Measurements from ENCODE around the gene RPLP2.

GRCh38 chr11:761526-762108 lies 48.1 kb upstream of the RPLP2 start:
- TF ChIP-seq EZH2phosphoT487 (IDR thresholded peaks at IDR 0.05; ENCODE audit: borderline replicate concordance, low read length) (no peak), CTCF (IDR thresholded peaks at IDR 0.05; ENCODE audit: low read depth, low read length, poor library complexity, severe bottlenecking) (no peak)

All from DOHH2 (cell line).